ENCODE measurements around the gene MOK.

MOK gene

DNA sequence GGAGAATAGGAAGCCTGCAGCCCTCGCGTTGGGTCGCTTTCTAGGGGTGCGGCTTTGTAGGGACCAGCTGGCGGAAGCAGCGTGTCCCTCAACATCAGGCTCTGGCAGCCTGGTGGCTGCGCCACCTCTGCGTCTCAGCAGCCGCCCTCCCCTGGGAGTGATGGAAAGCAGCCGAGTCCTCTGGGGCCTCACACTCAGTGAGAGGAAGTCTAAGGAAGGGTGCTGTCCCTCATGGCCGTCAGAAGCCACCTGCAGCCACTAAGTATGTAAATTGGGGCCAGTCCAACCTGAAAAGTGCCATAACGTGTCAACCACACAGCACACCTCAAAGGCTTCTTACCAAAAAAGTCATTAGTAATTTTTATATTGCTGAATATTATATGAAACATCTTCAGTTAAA, 84.9 kb downstream of the MOK start:
- DNase-seq: peak; percentile 78

DNA sequence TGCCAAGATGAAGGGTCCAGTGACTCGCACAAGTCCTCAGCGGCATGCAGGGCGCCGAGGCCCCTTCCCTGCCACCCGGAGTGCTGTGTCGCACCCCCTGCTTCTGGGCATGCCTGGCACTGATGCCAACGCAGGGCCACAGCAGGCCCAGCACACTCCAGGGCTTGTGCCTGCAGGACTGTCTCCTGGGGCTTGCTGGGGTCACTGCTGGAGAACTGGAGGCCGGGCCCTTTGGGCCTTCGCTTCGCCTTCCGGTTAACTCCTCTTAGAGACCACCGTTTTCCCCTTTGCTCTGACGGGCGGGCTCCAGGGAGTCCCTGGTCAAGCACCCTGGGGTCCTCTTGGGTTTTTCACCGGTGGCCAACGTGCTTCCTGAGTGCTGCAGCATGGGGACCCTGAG, 85.6 kb downstream of the MOK start:
- DNase-seq: no peak

DNA sequence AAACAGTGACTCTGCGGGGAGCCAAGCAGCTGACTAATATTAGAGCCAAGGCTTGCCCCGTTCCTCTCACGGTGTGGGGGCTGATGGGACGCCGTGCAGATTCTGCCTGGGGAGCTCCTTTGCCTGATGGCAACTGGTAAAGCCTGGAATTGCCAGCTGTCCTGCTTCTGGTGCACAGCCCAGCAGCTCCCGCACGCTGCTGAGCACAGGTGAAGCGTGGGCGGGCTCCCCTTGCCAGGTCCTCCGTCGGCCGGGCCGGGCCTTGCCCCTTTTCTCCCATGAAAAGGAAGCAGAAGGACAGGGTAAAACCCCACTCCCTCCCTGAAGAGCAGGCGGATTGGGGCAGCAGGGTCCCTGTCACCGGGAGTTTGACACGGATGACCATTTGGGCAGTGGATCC, 86.3 kb downstream of the MOK start:
- DNase-seq: no peak

DNA sequence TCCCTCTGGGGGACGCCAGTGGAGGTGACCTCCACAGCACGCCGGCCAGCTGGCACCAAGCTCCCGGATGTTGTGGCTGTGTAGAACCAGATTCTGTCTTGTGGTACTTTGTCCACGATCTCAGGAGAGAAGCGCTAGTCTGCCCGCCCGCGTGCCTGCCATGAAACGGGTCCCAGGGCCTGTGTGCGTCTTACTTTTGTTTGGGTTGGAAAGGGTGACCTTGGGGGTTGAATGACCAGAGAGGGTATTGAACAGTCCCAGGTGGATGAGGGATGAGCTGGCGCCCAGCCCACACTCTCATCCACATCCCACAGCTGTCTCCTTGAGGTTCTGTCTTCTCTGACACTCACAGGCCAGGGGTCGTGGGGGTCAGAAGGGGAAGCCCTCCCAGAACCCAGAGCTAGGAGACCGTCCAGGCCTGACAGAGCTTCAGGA, 87.0 kb downstream of the MOK start:
- DNase-seq: no peak

DNA sequence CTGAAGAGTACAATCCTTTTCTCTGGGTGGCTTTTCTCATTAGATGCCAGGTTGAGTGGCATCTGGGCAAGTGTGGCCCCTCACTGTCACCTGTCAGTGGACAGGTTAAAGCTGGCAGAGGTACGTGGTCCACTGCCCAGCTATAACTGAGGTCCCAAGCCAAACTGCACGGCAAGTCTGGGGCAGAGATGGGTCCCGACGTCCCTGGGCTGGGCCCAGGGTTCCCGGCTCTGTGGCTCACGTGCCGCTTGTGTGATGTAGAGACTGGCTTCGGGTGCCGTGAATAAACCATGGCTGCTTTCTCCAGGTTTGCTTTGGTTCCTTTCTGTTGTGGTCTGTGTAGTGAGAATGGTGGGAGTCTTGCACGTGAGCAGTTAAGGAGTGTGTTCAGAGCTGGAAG, 87.6 kb downstream of the MOK start:
- no peak for DNase-seq

DNA sequence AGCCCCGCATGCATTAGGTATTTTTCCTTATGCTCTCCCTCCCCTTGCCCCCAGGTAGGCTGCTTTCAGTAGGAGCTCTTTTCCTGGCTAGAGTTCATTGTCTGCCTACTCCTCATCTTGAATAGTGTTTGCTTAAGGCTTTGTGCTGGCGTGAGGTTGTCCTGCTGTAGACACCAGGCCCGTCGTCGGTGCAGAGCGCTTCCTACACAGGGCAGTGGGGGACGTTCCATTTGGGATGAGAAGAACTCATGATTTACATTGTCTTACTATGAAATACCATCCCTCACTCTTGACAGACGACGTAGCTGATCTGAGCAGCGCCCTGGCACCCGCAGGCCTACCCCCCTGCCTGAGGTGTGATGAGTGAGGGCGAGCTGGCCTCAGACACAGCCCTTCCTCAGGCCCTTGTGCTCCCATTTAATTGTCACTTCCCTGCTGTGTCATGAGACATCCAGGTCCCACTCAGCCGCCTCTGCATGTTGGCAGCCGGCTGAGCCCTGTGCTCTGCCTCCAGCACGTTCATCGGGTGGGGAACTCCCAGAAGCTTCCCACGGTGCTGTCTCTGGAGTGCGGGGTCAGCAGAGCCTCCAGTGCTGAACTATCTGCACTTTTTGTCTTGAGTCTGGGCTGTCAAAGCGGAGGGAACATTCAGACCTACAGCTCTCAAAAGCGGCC, 89.3 kb downstream of the MOK start:
- no peak for DNase-seq

DNA sequence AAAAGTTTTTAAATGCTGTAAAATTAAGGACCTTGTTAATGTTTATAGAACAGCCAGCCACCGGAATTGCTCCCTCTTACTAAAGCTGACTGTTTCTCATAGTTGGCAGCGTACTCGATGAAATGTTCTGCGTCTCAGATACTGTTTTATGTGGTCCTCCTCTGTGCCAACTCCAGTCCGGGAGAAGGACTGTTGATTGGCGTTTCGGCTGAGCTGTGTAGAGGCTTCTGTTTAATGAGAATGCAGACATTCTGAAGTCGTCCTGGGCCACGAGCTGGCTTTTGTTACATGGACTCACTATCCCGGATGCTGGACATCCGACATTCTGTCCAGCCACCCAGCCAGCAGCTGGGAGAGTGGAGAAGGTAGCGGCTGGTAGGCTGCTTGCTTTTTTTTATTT, 89.9 kb downstream of the MOK start:
- no peak for DNase-seq

DNA sequence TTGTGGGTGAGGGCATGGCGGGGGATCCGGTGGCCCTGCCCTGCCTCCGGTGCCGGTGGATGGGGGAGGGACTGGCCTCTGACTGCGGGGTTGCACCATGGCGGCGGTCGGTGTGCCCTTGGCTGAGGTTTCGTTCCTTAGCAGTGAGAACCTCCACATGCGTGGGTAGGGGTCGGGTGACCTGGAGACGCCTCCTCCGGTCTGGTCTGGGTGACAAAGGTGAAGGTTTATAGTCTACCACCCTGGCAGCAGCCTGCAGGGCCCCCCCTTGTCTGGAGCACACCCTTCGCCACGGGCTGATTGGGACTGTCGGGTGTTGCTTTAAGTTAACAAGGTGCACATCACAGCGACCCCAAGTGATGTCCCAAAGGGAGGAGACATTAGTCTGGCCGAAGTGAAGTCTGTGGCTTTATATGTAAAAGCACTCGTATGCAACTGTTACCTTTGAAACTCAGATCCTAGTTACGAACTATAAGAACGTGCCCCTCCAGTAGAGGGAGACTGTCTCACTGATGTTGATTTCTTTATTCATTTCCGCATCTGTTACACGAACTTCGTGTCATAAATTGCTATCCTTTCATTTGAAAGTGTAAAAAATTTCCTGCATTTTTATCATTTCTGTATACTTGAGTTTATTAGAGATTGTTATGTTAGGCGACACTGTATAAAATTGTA, 90.8 kb downstream of the MOK start:
- DNase-seq: no peak

DNA sequence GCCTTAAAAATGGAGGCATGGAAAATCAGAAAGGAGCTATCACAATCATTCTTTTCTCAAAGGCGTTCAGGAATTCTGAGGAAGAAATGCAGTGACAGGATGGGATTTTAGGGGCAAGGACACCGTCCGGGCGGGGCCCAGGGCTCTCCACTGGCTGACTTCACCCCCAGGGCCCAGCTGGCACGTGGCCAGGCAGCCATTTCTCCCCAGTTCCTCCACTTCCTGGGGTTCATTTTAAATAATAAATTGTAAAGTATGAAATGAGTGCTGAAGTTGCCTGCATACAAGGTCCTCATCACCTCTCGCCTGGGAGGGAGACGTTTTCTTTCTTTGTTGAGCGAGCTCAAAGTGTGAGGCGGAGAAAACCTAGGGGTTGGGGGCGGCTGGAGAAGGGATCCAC, 91.5 kb downstream of the MOK start:
- no peak for DNase-seq

DNA sequence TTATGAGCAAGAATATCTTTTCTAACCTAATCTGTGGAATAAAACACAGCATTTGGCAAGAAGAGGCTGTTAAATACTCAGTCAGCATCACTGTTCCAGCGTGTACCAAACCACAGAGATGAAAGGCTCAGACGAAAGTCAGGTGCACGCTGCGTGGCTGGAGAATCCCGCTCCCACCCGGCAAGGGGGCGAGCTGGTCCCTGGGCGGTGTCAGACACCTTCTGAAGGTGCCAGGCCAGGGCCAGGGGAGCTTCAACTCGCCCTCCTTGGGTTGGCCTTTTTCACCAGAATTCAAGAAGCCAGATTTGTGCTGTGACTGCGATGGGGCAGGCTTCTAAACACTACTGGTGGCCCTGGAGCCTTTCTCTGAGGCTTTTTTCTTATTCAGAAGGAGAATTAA, 92.1 kb downstream of the MOK start:
- no peak for DNase-seq

DNA sequence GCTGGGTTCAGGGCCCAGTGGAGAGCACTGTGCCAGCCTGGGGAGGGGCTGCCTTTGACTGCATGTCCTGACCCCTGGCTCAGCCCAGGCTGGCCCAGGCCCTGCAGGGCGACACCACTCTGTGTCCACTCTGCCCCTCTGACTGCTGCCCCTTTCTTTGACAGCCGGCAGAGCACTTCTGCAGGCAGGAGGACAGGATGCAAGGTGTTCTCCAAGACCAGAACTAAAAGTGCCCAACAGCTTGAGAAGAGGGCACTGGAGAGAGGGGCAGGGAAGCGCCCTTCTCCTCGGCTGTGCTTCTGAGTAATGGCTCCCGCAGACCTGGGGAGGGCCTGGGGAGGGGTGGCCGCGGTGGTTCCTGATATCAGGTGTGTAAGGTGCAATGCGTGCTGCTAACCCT, 92.6 kb downstream of the MOK start:
- no peak for DNase-seq

DNA sequence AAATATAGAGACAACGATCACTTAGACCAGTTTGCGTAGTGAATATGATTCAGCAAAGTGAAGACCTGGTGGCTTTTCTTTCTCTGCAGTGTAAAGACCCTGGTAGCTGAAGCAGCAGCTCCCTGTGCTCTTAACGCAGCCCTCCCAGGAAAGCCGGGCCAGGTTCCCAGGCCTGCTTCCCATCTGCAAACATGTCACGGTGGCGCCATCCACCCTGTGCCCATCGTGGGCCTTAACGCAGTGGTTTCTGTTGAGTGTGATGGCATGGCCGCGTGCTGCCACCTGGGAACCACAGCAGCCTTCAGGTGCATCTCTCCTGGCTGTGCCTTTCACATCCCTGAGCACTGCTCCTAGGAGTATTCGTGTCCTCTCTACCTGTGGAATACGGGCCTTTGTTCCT, 93.7 kb downstream of the MOK start:
- no peak for DNase-seq

DNA sequence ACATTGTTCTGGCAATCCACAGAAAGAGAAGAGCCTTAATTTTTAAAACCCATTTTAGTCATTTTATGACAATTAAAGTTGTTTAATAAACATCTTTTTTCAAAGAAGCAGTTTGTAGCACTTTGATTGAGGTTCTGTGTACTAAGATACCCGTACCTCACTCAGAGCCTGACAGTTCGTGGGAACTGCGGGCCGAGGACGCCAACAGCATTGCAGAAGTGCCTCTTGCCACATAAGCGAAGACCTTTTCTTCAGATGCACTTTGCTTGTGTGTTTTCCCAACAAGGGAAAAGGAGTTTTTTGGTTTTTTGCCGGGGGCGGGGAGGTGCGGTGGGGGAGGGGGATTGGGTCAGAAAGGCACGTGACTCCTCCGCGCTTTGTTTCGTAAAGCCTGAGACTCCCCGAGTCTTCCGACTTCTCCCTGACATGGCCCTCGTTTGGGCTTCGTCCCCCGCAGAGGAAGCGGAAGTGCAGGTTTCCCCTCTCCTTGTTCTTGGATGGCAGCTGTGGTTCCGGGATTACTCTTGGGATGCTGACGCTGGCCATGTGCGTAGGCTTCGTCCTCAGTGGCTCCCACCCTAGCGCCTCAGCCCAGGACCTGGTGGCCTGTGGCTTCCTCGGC, 94.4 kb downstream of the MOK start:
- DNase-seq: no peak

DNA sequence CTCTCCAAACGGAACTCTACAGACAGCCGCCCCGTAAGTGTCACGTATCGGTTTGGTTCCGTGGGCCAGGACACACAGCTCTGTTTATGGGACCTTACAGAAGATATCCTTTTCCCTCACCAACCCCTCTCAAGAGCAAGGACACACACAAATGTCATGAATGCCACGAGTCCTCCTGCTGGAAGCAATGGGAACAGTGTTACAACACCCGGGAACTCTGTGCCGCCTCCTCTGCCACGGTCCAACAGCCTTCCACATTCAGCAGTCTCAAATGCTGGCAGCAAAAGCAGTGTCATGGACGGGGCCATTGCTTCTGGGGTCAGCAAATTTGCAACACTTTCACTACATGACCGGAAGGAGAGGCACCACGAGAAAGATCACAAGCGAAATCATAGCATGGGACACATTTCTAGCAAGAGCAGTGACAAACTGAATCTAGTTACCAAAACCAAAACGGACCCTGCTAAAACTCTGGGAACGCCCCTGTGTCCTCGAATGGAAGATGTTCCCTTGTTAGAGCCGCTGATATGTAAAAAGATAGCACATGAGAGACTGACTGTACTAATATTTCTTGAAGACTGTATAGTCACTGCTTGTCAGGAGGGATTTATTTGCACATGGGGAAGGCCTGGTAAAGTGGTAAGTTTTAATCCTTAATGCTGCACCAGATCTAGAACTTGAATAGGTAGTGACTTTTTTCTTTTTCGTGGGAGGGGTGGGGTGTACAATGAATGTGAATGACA, 95.6 kb downstream of the MOK start:
- DNase-seq: no peak

DNA sequence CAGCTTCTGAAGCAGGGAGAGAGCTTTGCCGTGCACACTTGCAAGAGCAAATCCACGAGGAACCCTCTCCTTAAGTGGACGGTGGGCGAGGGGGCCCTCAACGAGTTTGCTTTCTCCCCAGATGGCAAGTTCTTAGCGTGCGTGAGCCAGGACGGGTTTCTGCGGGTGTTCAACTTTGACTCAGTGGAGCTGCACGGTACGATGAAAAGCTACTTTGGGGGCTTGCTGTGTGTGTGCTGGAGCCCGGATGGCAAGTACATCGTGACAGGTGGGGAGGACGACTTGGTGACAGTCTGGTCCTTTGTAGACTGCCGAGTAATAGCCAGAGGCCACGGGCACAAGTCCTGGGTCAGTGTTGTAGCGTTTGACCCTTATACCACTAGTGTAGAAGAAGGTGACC, 96.2 kb downstream of the MOK start:
- DNase-seq: no peak

DNA sequence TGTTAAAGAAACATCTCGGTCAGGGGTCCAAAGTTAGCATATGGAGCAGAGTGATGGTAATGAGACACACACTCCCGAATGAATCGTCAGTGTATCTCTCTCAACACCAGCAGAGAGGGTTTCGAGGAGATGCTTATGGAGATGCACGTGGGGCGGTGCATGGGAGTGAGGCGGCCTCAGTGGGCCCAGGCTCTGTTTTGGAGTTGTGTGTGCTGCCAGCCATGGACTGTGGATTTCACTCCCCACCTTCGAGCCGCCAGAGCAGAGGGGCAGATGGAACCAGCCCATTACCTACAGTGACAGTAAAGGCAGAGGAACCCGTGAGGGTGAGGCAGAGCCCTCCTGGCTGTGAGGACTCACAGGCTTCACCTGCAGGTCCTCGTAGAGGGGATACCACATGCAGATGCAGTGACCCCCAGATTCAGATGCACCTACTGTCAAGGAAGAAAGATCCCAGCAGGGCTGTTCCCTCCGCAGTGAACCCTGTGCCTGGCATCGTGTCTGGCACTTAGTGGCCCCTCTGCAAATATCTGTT, 97.1 kb downstream of the MOK start:
- no peak for DNase-seq

DNA sequence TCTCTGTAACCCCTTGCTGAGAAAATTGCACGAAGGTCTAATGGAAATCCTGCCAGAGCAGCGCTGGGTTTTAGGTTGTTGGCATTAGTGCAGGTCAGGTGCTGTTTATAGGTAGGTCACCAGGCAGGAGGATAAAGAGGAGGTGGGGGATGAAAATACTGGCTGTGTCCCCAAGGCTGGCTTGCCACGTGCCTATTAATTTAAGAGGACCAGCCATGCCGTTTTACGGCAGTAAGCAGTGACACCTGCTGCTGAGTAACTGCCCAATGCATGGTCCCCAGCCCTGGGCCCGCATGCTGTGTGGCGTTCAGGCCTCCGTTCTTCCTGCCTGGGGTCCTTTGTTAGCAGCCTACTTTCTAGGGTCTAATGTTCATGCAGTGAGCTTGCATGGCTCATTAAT, 98.0 kb downstream of the MOK start:
- no peak for DNase-seq

DNA sequence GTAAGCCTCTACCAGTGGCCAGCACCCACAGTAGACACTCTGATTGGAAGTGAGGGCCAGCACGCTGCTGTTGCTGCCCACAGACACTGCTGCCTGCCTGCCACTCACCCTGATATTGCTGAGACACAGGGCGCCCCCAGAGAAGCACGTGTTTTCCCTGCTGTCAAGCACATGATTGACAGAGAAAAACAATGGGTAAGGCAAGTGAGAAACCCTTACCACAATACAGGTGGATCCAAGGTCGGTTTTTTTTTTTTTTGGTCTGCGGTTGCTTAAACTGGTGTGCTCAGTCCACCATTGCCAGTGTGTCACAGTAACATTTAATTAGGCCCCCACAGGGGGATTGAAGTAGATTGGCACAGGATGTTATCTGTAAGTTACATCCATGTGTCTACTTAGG, 99.4 kb downstream of the MOK start:
- no peak for DNase-seq

DNA sequence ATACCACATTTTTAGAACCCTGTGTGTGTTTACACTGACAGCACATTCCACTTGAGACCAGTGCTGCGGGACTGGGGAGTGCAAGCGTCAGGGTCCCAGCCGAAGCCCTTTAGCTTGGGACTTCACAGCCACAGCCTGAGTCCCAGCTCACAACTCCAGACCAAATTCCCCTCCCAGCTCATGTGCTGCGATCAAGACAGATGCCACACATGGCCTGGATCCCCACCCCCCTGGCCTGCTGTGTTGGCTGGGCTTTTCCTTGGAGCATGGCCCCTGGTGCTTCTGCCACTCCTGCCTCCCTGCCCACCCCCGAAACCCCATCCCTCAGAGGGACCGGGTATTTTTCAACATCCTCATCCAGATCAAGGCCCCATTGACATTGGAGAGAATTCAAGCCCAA, 101.6 kb downstream of the MOK start:
- no peak for DNase-seq

DNA sequence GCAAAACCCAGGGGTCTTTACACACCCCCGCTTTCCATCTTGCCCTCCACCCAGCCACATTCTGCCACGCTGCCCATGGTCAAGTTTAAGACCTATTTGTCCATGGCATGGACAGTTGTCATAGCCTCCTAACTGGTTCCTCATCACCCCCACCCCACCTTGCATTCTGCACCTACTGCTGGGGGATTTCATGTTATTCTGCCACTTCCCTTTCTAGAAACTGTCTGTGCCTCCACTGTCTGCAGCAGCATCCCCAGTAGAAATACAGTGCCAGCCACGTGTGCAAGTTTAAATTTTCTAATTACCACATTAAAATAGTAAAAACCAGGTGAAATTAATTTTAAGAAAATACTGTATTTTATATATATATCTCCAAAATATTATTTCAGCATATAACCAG, 102.0 kb downstream of the MOK start:
- no peak for DNase-seq

DNA sequence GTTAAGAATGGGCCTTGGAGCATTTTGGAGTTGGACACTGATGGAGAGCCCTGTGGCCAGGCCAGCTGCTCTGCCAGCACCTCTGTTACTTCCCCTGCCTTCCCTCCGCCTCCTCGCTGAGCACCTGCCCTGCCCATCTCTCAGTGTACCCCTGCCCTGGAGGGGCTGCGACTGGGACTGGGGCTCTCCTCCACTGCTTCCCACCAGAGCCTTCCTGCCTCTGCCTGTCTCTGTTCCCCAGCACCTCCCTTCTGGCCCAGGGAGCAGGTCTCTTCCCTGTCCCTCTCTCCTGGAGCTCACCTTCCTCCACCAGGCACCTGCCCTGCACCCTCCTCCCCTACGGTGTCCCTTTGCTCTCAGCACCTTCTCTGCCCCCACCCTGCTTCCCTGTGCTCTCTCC, 103.2 kb downstream of the MOK start:
- DNase-seq: no peak

DNA sequence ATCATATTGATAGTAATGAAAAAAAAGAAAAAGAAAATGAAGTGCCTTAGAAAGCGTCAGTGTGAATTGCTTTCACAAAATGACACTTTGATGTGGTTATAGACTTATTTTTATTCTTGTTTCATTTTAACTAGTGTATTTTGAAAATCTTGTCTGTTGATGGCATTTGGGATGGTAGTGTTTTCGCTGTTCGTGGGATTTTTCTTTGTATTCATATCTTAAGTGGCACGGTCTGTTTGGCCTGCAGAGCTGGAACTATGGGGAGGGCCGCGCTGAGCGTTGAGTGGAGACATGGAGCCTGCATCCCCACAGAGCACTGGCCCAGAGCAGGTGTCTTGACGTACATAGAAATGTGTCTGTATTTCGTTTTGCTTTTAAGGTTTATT, 103.6 kb downstream of the MOK start:
- DNase-seq: no peak

DNA sequence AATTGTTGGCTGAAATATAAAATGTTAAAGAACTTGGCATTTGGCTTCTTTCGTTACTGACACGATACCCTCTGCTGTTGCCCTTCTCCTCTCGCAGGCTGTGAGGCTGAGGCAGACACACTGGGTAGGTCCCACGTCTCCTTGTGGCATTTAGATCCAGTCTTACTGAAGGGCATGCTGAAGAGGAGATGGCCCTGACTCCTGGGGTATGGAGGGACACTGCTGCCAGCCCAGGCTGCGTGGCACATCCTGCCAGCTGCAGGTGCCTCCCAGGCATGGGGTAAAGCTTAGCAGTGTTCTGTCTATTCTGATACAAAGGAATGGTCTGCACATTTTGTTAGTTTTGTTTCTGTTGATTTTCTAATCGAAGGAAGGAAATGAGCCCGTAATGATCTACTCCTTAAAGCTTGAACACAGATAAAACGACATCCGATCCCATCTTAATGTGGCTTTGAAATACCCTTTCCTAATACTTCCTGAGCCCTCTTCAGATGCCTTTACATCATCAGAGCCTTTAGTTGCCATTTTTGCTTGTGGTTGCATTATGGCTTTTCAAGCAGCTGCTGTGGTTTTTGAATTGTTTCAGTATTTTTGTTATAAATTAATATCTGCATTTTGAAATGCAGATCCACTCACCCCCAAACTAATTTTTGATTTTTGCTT, 104.1 kb downstream of the MOK start:
- DNase-seq: no peak
